ENCODE measurements around the gene DIMT1.

The DIMT1 gene

GRCh38 chr5:62341783-62342475, 61.8 kb downstream of the DIMT1 start:
- Histone ChIP-seq H3K9me3 (ENCODE audit: control insufficient read depth, low read length) (no peaks in the 10 kb centered on the region), H3K27me3 (ENCODE audit: control insufficient read depth, insufficient read depth, low read length, poor library complexity, severe bottlenecking) (no peaks in the 10 kb centered on the region), H3K36me3 (ENCODE audit: control insufficient read depth, insufficient read depth, low read length) (no peaks in the 10 kb centered on the region), H3K27ac (ENCODE audit: insufficient read depth, low read depth, low read length, poor library complexity, severe bottlenecking) (no peak overlapping the region), H3K4me1 (ENCODE audit: control insufficient read depth, insufficient read depth, low read length) (no peaks in the 10 kb centered on the region), H3K4me3 (ENCODE audit: insufficient read depth, low read depth, low read length) (no peak overlapping the region)
- 91 to 97% methylated on average over 4 of the region's 4 CpGs for WGBS, 2 experiments

- H3K4me3 ChIP-seq (ENCODE audit: insufficient read depth, low read depth, low read length) = no peak overlapping the region
- WGBS, 2 experiments = 86 to 91% methylated on average over 2 of the region's 2 CpGs
- no peaks in the 10 kb centered on the region for H3K4me1 ChIP-seq (ENCODE audit: control insufficient read depth, insufficient read depth, low read length)
- no peaks in the 10 kb centered on the region for H3K36me3 ChIP-seq (ENCODE audit: control insufficient read depth, insufficient read depth, low read length)
- no peaks in the 10 kb centered on the region for H3K27me3 ChIP-seq (ENCODE audit: control insufficient read depth, insufficient read depth, low read length, poor library complexity, severe bottlenecking)
- no peaks in the 10 kb centered on the region for H3K9me3 ChIP-seq (ENCODE audit: control insufficient read depth, low read length)
- H3K27ac ChIP-seq (ENCODE audit: insufficient read depth, low read depth, low read length, poor library complexity, severe bottlenecking) = no peak overlapping the region
Measured at GRCh38 chr5:62340979-62341378, 62.7 kb downstream of the DIMT1 start.

GRCh38 chr5:62340392-62340791, 63.3 kb downstream of the DIMT1 start:
- 63 to 72% methylated on average over 1 of the region's 1 CpG for WGBS, 2 experiments
- H3K9me3 ChIP-seq (ENCODE audit: control insufficient read depth, low read length) = no peaks in the 10 kb centered on the region
- H3K4me1 ChIP-seq (ENCODE audit: control insufficient read depth, insufficient read depth, low read length) = no peaks in the 10 kb centered on the region
- no peaks in the 10 kb centered on the region for H3K27me3 ChIP-seq (ENCODE audit: control insufficient read depth, insufficient read depth, low read length, poor library complexity, severe bottlenecking)
- H3K4me3 ChIP-seq (ENCODE audit: insufficient read depth, low read depth, low read length) = no peak overlapping the region
- no peak overlapping the region for H3K27ac ChIP-seq (ENCODE audit: insufficient read depth, low read depth, low read length, poor library complexity, severe bottlenecking)
- H3K36me3 ChIP-seq (ENCODE audit: control insufficient read depth, insufficient read depth, low read length) = no peaks in the 10 kb centered on the region

Measured in ectodermal cell (in vitro differentiated cells).